Measurements from ENCODE around the gene DUSP15. TPM values are rescaled to one million over a fixed set of nuclear protein-coding genes. Genes with fewer than 3 reads are reported as not detected.
"Not testable (repeated sequence)": the region's sequence is repeated elsewhere in the genome, so short reads cannot be mapped to it uniquely, and the experiment has no call there.

The DUSP15 gene
- 1.5 TPM for polyA plus RNA-seq (2013, experiment 1 of 2; ENCODE audit: insufficient read length)
- polyA plus RNA-seq (2013, experiment 2 of 2; ENCODE audit: insufficient read length): 2.5 TPM

- peak; percentile 19 for DNase-seq
Measured at GRCh38 chr20:31869942-31870725, at the start of gene DUSP15, which contains the start of gene TTLL9. Gene DUSP15, minus strand, starts transcription at chr20:31870527. Its CDS starts 190 bp downstream, at chr20:31870337. Gene TTLL9, plus strand, starts transcription at chr20:31870634. Its CDS starts 493 bp downstream, at chr20:31871127.

DNA sequence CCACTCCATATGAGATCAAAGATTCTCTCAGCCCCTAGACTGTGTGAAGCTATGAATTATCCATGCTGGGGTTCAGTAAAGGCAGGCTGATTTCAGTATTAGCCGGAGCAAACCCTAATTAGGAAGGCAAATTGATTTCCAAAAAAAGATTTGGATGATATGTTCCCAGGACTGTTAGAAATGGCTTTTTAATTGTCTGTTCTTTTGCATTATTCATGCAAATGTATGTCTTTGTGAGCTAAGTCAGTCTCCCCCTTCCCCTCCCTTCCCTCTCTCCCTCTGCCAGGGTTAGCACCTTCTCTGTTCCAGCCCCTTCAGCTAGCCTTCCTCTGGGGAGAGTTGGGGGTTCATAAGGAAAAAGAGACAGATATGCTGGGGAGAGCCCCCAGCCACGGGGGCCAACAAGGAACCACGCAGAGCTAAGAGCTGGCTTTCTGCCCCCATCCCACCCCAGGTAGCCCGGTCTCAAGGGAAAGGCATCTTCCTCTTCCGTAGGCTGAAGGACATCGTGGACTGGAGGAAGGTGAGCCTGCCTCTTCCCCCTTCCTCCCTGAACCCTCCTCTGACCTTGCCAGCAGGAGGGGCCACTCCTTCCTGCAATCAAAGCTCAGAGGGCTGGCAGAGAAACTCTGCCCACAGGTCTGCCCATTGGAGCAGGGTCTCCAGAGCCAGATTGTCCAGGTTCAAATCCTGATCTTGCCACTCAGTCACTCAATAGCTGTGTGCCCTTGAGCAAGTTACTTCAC is 49.3 kb upstream of the DUSP15 start:
- no peak for DNase-seq

DNA sequence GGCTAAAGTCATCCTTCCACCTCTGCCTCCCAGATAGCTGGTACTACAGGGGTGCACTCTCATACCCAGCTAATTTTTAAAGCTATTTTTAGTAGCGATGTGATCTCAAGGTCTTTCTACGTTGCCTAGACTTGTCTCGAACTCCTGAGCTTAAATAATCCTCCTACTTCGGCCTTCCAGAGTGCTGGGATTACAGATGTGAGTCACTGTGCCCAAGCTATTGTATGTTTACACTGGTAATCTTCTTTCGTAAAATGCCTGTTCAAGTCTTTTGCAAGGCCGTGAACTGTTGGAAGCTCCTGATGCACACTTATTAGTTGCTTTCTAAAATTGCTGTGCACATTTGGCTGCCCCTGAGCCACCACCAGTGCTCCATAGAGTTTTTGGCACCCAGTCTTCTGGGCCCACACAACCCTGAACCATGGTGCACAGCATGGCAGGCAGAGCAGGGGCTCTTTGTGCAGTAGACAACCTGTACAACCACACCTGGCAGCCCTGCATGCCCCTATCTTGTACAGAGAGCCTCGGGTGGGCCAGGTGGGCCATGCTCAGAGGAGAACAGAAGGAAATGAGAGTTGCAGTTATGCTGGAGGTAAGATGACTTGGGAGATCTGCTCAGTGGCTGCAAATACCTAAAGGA is 48.3 kb upstream of the DUSP15 start:
- no peak for DNase-seq

- not testable (repeated sequence) for DNase-seq
Measured at GRCh38 chr20:31917962-31918412, 47.7 kb upstream of the DUSP15 start.

GRCh38 chr20:31916708-31917107 is 46.4 kb upstream of the DUSP15 start:
- no peak for DNase-seq

GRCh38 chr20:31915491-31916280 is 45.4 kb upstream of the DUSP15 start:
- DNase-seq: no peak

GRCh38 chr20:31914170-31914569 is 43.8 kb upstream of the DUSP15 start:
- DNase-seq: no peak

GRCh38 chr20:31913431-31914157 is 43.3 kb upstream of the DUSP15 start:
- DNase-seq: no peak

DNA sequence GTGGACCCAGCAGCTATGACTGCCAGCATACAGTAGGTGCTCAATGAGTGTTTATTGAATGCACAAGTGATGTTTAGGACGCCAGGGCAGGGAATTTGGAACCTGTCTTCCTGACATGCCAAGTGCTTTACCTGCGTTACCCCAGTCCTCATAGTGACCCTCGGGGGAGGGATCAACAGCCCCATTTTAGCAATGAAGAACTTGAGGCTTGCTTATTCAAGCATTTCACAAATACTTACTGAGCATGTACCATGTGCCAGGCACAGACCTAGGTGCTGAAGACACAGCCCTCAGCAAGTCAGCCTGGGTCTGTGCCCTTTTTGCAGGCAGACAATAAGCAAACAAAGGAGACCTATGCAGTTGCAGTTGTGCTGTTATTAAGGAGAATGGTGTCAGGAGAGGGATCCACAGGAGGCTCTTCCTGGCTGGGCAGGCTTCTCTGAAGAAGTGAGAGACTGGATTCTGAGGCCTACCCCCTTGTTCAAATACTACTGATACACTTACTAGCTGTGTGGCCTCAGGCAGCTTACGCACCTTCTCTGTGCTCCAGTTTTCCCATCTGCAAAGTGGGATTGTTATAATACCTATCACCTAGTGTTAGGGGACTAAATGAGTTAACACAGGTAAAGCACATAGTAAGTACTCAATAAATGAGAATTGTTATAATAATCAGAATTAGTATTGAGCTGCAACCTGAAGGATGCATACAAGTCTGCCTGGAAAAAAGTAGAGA is 39.9 kb upstream of the DUSP15 start:
- DNase-seq: no peak

DNA sequence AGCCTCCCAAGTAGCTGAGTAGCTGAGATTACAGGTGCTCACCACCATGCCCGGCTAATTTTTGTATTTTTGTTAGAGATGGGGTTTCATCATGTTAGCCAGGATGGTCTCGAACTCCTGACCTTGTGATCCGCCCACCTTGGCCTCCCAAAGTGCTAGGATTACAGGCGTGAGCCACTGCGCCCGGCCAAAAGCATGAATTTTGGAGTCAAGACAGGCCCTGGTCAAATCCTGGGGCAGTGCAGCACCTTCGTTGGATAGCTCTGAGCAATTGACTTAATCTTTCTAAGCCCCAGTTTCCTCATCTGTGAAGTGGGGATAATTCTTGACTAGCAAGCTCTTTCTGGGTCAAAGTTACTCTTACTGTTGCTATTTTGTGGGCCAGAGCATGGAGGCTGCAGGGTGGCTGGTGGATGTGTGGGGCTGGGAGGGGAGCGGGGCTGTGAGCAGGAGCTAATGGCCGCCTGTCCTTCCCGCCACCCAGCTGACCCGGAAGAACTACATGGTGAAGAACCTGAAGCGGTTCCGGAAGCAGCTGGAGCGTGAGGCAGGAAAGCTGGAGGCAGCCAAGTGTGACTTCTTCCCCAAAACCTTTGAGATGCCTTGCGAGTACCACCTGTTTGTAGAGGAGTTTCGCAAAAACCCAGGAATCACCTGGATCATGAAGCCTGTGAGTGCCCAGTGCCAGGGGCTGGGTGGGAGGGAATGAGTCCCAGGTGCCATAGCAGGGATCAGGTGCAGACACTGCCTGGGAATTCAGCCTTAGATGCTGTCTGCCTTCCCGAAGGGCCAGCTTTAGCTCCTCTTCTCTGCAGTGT is 39.1 kb upstream of the DUSP15 start:
- DNase-seq: no peak

- no peak for DNase-seq
Measured at GRCh38 chr20:31908424-31908823, 38.1 kb upstream of the DUSP15 start.

DNA sequence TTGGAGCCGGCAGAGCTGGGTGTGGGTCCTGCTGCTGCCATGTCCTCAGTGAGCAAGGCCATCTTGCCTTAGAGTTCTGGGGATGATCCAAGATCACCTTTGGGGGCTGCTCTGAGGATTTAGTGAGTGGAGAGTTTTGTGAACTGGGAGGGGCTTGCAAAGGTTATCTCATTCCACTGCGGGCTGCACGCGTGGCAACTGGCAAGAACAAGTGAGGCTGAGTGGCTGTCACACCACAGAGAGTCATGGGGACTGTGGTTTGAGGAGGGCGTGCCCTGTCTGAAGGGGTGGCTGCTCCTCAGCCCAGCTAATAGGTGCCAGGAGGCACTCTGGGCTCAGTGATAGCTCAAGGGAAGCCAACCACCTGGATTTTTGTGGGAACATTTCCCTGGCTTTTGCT is 37.7 kb upstream of the DUSP15 start:
- DNase-seq: no peak

DNA sequence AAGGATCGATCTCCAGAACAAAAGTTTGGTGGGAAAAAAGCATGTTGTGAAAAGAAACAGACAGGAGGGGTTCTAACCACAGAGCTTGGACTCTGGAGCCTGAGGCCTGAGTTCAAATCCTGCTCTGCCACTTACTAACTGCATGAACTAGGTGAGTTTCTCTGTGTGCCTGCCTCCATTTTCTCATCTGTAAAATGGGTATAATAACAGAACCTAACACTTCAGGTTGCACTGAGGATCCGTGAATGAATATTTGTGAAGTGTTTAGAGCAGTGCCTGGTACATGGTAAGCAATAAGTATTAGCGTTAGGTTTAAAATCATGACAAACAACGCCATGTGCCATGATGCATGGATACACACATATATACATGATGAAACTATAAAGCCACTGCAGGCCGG is 36.7 kb upstream of the DUSP15 start:
- no peak for DNase-seq

GRCh38 chr20:31906001-31906400 is 35.7 kb upstream of the DUSP15 start:
- DNase-seq: no peak

GRCh38 chr20:31903627-31904386 is 33.5 kb upstream of the DUSP15 start:
- DNase-seq: no peak

DNA sequence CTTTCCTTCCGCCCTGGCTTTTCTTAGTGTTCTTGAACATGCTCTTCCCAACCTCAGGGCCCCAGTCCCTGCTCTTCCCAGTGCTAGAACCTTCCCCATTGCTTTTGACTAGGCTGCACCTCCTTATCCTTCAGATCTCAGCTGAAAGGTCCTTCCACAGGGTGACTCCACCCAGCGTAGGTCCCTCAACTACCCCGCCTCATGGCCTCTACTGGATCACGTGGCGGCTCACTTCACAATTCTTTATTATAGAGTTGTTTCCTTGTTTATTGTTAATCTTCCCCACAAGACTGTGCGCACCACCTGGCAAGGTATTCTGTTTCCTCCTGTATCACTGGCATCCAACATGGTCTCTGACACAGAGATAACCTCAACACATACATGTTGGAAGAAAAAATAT is 31.3 kb upstream of the DUSP15 start:
- no peak for DNase-seq

DNA sequence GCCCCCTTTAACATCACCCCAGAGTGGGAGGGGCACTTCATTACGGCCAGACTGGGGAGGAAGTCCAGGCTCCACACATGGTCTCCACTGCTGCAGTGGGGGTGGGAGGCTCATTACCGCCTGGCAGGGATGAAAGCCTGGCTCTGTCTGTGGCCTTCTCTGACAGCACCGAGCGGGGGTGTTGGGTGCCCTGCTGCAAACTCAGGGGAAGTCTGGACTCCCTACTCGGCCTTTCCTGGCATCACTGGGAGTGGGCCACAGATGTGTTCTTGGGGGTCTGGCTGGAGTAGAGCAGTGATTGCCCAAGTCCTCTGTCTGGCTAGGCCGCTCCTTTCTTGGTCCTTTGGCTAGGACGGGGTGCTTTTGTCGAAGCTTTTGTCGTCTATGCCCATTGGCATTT is 27.2 kb upstream of the DUSP15 start:
- DNase-seq: no peak

- no peak for DNase-seq
Measured at GRCh38 chr20:31896049-31896448, 25.7 kb upstream of the DUSP15 start.
